H1 (cell line): ENCODE measurements around the gene ABCG5. TPM values are rescaled to one million over a fixed set of nuclear protein-coding genes. Genes with fewer than 3 reads are reported as not detected.

Experiments
- CTCF ChIA-PET: fragments of 300-600 bp; sonication (Branson Sonifier 250); formaldehyde crosslinking; loops from one replicate; lab custom pipeline; 2021; ENCODE audit not compliant: partially characterized antibody; lab: Charles Lee
- POLR2A ChIA-PET: fragments of 300-600 bp; sonication (Branson Sonifier 250); formaldehyde crosslinking; loops from one replicate; lab custom pipeline; 2021; ENCODE audit warnings: inconsistent platforms; ENCODE audit not compliant: partially characterized antibody; lab: Charles Lee
- DNase-seq, 2 experiments: peaks; one replicate each; pipeline versions ENCODE4 v3.0.0 to v3.0.0-alpha.2; 2010 to 2022; ENCODE audit warnings: low spot score in 2 of 2, low read depth in 1 of 2, mixed read lengths in 1 of 2
- FAIRE-seq: peaks from 2 replicates; lab custom pipeline; 2011; peaks lifted over from hg19 to GRCh38; lab: Jason Lieb, UNC
- H2AFZ ChIP-seq: 2 replicates; pipeline ENCODE4 v1.8.1; 2012; ENCODE audit warnings: low read length, inconsistent platforms
- H2AK5ac ChIP-seq: 2 replicates; pipeline ENCODE4 v1.6.1; 2013; ENCODE audit warnings: low read depth, low read length
- H2BK120ac ChIP-seq: replicated peaks from 2 replicates; pipeline ENCODE3; 2013; ENCODE audit warnings: low read depth, low read length, inconsistent platforms
- H2BK12ac ChIP-seq: 2 replicates; pipeline ENCODE4 v1.6.1; 2013; ENCODE audit warnings: low read depth, low read length
- H2BK15ac ChIP-seq: 2 replicates; pipeline ENCODE4 v1.6.1; 2013; ENCODE audit warnings: low read length
- H2BK20ac ChIP-seq: 2 replicates; pipeline ENCODE4 v1.6.1; 2013; ENCODE audit warnings: low read length
- H2BK5ac ChIP-seq: 2 replicates; pipeline ENCODE4 v1.6.1; 2013; ENCODE audit warnings: low read depth, low read length
- H3K14ac ChIP-seq: 2 replicates; pipeline ENCODE4 v1.6.1; 2013; ENCODE audit warnings: inconsistent platforms; ENCODE audit not compliant: insufficient read length
- H3K18ac ChIP-seq: 2 replicates; pipeline ENCODE4 v1.6.1; 2013; ENCODE audit warnings: low read length; ENCODE audit errors: extremely low read depth
- H3K23ac ChIP-seq: 2 replicates; pipeline ENCODE4 v1.6.1; 2013; ENCODE audit warnings: inconsistent platforms; ENCODE audit not compliant: insufficient read length
- H3K23me2 ChIP-seq: 2 replicates; pipeline ENCODE4 v1.6.1; 2013; ENCODE audit warnings: low read depth, low read length
- H3K27ac ChIP-seq: 2 replicates; pipeline ENCODE4 v1.6.1; 2011; ENCODE audit warnings: low read depth, low read length, inconsistent platforms
- H3K27me3 ChIP-seq, 4 experiments: replicated peaks in 1 of 4; 1 replicate in 1 of 4; 2 replicates in 3 of 4; pipeline versions ENCODE4 v1.6.1 to v1.8.1; 2011 to 2013; ENCODE audit warnings: low read length in 3 of 4, mild to moderate bottlenecking in 3 of 4, inconsistent platforms in 2 of 4, mixed read lengths in 2 of 4, moderate library complexity in 1 of 4; ENCODE audit not compliant: control insufficient read depth in 3 of 4, insufficient read depth in 3 of 4; ENCODE audit errors: extremely low read depth in 1 of 4
- H3K36me3 ChIP-seq, 4 experiments: 2 replicates each; pipeline versions ENCODE4 v1.6.1 to v1.8.1; 2011 to 2013; ENCODE audit warnings: mild to moderate bottlenecking in 4 of 4, low read length in 3 of 4, moderate library complexity in 2 of 4, control low read depth in 1 of 4, inconsistent platforms in 1 of 4; ENCODE audit not compliant: insufficient read depth in 4 of 4, control insufficient read depth in 2 of 4
- H3K4ac ChIP-seq: replicated peaks from 2 replicates; pipeline ENCODE3; 2013; ENCODE audit warnings: low read length, low read depth, mixed read lengths, inconsistent platforms; ENCODE audit not compliant: insufficient read length
- H3K4me1 ChIP-seq, 4 experiments: replicated peaks in 1 of 4; 1 replicate in 1 of 4; 2 replicates in 3 of 4; pipeline versions ENCODE4 v1.6.1 to v1.8.1; 2011 to 2013; ENCODE audit warnings: low read length in 3 of 4, inconsistent platforms in 2 of 4, mixed read lengths in 1 of 4; ENCODE audit not compliant: insufficient read depth in 4 of 4, control insufficient read depth in 3 of 4
- H3K4me2 ChIP-seq, 2 experiments: 2 replicates each; pipeline versions ENCODE4 v1.6.1 to v1.8.1; 2011 to 2013; ENCODE audit warnings: low read depth in 2 of 2, low read length in 2 of 2, control low read depth in 1 of 2, inconsistent platforms in 1 of 2, mild to moderate bottlenecking in 1 of 2; ENCODE audit not compliant: insufficient read depth in 1 of 2
- H3K4me3 ChIP-seq, 4 experiments: fragments of 200-600, 300-600 bp in 1 of 4; sonication (generic), shearing (Covaris generic), sonication (Bioruptor Twin) in 1 of 4; 2 replicates each; pipeline versions ENCODE4 v1.5.1 to v1.8.1; 2011 to 2016; ENCODE audit warnings: low read length in 4 of 4, low read depth in 3 of 4, control low read depth in 2 of 4, inconsistent platforms in 2 of 4, mild to moderate bottlenecking in 2 of 4, mixed read lengths in 1 of 4, moderate library complexity in 1 of 4; ENCODE audit not compliant: insufficient read depth in 2 of 4; ENCODE audit errors: extremely low read depth in 1 of 4
- H3K56ac ChIP-seq: replicated peaks from 2 replicates; pipeline ENCODE3; 2013; ENCODE audit warnings: low read depth, mild to moderate bottlenecking, mixed read lengths, low read length, inconsistent platforms; ENCODE audit not compliant: insufficient read length
- H3K79me1 ChIP-seq: 2 replicates; pipeline ENCODE4 v1.6.1; 2013; ENCODE audit warnings: low read depth, low read length, control low read depth
- H3K79me2 ChIP-seq, 2 experiments: 2 replicates each; pipeline versions ENCODE4 v1.6.1 to v1.8.1; 2012 to 2013; ENCODE audit warnings: low read length in 2 of 2, mild to moderate bottlenecking in 2 of 2, inconsistent platforms in 1 of 2; ENCODE audit not compliant: insufficient read depth in 2 of 2, control insufficient read depth in 1 of 2
- H3K9ac ChIP-seq, 4 experiments: replicated peaks in 1 of 4; 1 replicate in 1 of 4; 2 replicates in 3 of 4; pipeline versions ENCODE4 v1.6.1 to v1.8.1; 2011 to 2013; ENCODE audit warnings: low read depth in 3 of 4, low read length in 3 of 4, control low read depth in 2 of 4, mild to moderate bottlenecking in 2 of 4, moderate library complexity in 2 of 4, inconsistent platforms in 1 of 4; ENCODE audit errors: extremely low read depth in 1 of 4
- H3K9me3 ChIP-seq, 2 experiments: 2 replicates each; pipeline versions ENCODE4 v1.6.1 to v1.8.1; 2012 to 2013; ENCODE audit warnings: mild to moderate bottlenecking in 2 of 2, moderate library complexity in 2 of 2, control low read depth in 1 of 2, inconsistent platforms in 1 of 2, low read depth in 1 of 2, low read length in 1 of 2, mixed read lengths in 1 of 2; ENCODE audit not compliant: insufficient read depth in 2 of 2
- H4K20me1 ChIP-seq, 2 experiments: replicated peaks in 1 of 2; 2 replicates each; pipeline versions ENCODE3 to v1.8.1; 2011 to 2013; ENCODE audit warnings: inconsistent platforms in 2 of 2, low read length in 2 of 2, mild to moderate bottlenecking in 1 of 2; ENCODE audit not compliant: insufficient read depth in 2 of 2, control insufficient read depth in 1 of 2
- H4K5ac ChIP-seq: 2 replicates; pipeline ENCODE4 v1.6.1; 2013; ENCODE audit warnings: low read length, low read depth, mixed read lengths, inconsistent platforms; ENCODE audit not compliant: insufficient read length
- H4K8ac ChIP-seq: 2 replicates; pipeline ENCODE4 v1.8.0; 2013; ENCODE audit warnings: mild to moderate bottlenecking, moderate library complexity, low read length, inconsistent platforms; ENCODE audit not compliant: insufficient read depth; ENCODE audit errors: extremely low read depth
- H4K91ac ChIP-seq: replicated peaks from 2 replicates; pipeline ENCODE3; 2013; ENCODE audit warnings: low read length, mixed read lengths, inconsistent platforms; ENCODE audit not compliant: insufficient read length
- CHD2 ChIP-seq: IDR thresholded peaks from 2 replicates; pipeline ENCODE4 v1.6.1; 2012; ENCODE audit warnings: low read length, improper control_type of control experiment
- EP300 ChIP-seq, 2 experiments: IDR thresholded peaks; 1 replicate in 1 of 2; 2 replicates in 1 of 2; pipeline ENCODE4 v1.6.1; 2011 to 2012; ENCODE audit warnings: low read depth in 2 of 2, low read length in 2 of 2, mild to moderate bottlenecking in 2 of 2, borderline replicate concordance in 1 of 2, inconsistent platforms in 1 of 2, moderate library complexity in 1 of 2
- HDAC2 ChIP-seq, 2 experiments: fragments of 300-600 bp in 1 of 2; sonication (generic) in 1 of 2; IDR thresholded peaks; 2 replicates each; pipeline ENCODE4 v1.6.1; 2011 to 2012; ENCODE audit warnings: low read depth in 2 of 2, low read length in 2 of 2, mild to moderate bottlenecking in 2 of 2, moderate library complexity in 2 of 2, borderline replicate concordance in 1 of 2, inconsistent platforms in 1 of 2
- PHF8 ChIP-seq: fragments of 200-600 bp; sonication (generic); conservative IDR thresholded peaks from 2 replicates; pipeline ENCODE4 v1.7.1; 2012; ENCODE audit warnings: low read depth, mild to moderate bottlenecking, inconsistent platforms, low read length, moderate library complexity
- POU5F1 ChIP-seq: IDR thresholded peaks from 2 replicates; pipeline ENCODE4 v1.6.1; 2011; ENCODE audit warnings: low read depth, mild to moderate bottlenecking, low read length, moderate library complexity
- SAP30 ChIP-seq: fragments of 300-600 bp; sonication (generic); IDR thresholded peaks from 2 replicates; pipeline ENCODE4 v1.7.1; 2012; ENCODE audit warnings: low read length, moderate library complexity, mild to moderate bottlenecking, inconsistent platforms; ENCODE audit not compliant: insufficient read depth, insufficient replicate concordance
- TBP ChIP-seq: IDR thresholded peaks from 2 replicates; pipeline ENCODE4 v1.6.1; 2011; ENCODE audit warnings: low read depth, low read length, improper control_type of control experiment
- ZNF274 ChIP-seq: IDR thresholded peaks from 2 replicates; pipeline ENCODE4 v1.7.0; 2012; ENCODE audit warnings: low read length, borderline replicate concordance; ENCODE audit errors: extremely low read depth
- WGBS, 2 experiments: shearing (Covaris generic) in 1 of 2; methylation state at CpG; one replicate each; pipeline versions ENCODE4 v1.1.6 to v1.1.7; 2013 to 2015; ENCODE audit warnings: low lambda C conversion rate in 2 of 2, mixed read lengths in 2 of 2, inconsistent platforms in 1 of 2, low coverage in 1 of 2, missing lambda C conversion rate in 1 of 2; ENCODE audit not compliant: insufficient replicate concordance in 2 of 2, insufficient coverage in 1 of 2, insufficient read length in 1 of 2; ENCODE audit errors: extremely low coverage in 1 of 2, missing lambda C conversion rate in 1 of 2; 5-methylcytosine and 5-hydroxymethylcytosine counted together
- polyA plus RNA-seq, 7 experiments: library from polyadenylated mRNA; depleted of rRNA in 3 of 7; stranded (reverse) in 5 of 7; unstranded in 2 of 7; fragments of >200 nt in 5 of 7; fragments of 200-250 nt in 2 of 7; gene quantifications; 1 replicate in 5 of 7; 2 replicates in 1 of 7; 4 replicates in 1 of 7; pipeline versions ENCODE4 v1.2.1 to v1.2.3, GENCODE V29; 2011 to 2013; ENCODE audit warnings: missing spikeins in 2 of 7, mixed read lengths in 2 of 7
- total RNA-seq: library from RNA; stranded (reverse); fragmentation: NEBNext Ultra II Directional; extraction: Animal tissue kit (Norgen Biotek cat#: 25700); gene quantifications from 2 replicates; pipeline ENCODE4 v1.2.1, GENCODE V29; 2021

The ABCG5 gene
- total and polyA plus RNA-seq, 2 of the 8 experiments (the other 6 are each of a cell fraction or from before 2014, with no cell fraction given) = not detected

DNA sequence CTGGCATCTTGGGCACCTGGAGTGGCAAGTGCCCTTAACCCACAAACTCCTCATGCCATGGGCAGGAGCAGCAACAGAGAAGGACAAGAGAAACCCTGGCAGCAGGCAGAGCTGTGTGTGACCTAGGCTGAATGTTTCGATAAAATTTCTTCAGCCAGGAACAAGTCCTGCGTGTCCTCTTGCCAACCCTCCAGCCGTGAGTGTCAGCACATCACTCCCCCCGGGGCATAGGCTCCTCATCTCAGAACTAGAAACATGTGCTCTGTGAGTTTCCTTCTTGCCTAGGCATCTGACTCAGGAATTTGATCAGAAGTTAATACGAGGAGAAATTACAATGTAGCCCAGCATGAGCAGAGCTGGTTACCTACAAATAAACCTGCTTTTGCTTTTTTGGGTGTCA is 2.3 kb upstream of the ABCG5 start:
- Histone ChIP-seq H3K79me1 (no peaks in the 10 kb centered on the region), H4K5ac (no peak overlapping the region), H4K91ac (no peak overlapping the region), H4K20me1 (no peaks in the 10 kb centered on the region), H3K4ac (no peak overlapping the region), H2BK15ac (no peak overlapping the region), H4K8ac (no peak overlapping the region), H3K56ac (no peak overlapping the region), H3K27ac (no peak overlapping the region), H3K79me2 (no peaks in the 10 kb centered on the region), H3K4me2 (no peak overlapping the region), H2BK5ac (no peak overlapping the region), H3K9ac (no peak overlapping the region), H2BK120ac (no peak overlapping the region), H3K14ac (no peak overlapping the region), H3K36me3 (no peaks in the 10 kb centered on the region), H3K18ac (no peak overlapping the region), H3K27me3 (no peaks in the 10 kb centered on the region), H3K4me1 (peaks cover 0 to 6% (median 2%) of the 10 kb centered on the region in 4 experiments; a peak in 3 of 7 replicates), H3K23ac (no peak overlapping the region), H3K23me2 (no peaks in the 10 kb centered on the region), H2AK5ac (no peak overlapping the region), H2BK12ac (no peak overlapping the region), H2BK20ac (no peak overlapping the region), H3K9me3 (no peaks in the 10 kb centered on the region), H3K4me3 (no peak overlapping the region), H2AFZ (no peak overlapping the region)
- DNase-seq = peak in 1 of 2 experiments; percentile 37
- 93% methylated on average over 5 of the region's 5 CpGs; no CpG with 5 or more reads in 1 of the 2 experiments for WGBS, 2 experiments
- ChIA-PET CTCF (interaction anchor here (1.3 to 2.3 kb wide), 3 partner anchors 11 to 236 kb away, joined by 4 to 9 read pairs (median 8); no protein-coding TSS in a partner anchor), POLR2A (interaction anchor here (0.6 kb wide), 1 partner anchor 342 kb away, joined by 3 read pairs; no protein-coding TSS in a partner anchor)
- no peak for FAIRE-seq
- TF ChIP-seq SAP30 (no peak), HDAC2 (IDR thresholded peaks at IDR 0.05; ENCODE audit: borderline replicate concordance in 1 of 2, low read depth in 2 of 2, low read length in 2 of 2) (no peak), POU5F1 (no peak), TBP (no peak), CHD2 (no peak), EP300 (IDR thresholded peaks at IDR 0.05; ENCODE audit: borderline replicate concordance in 1 of 2, low read depth in 2 of 2, low read length in 2 of 2) (no peak), ZNF274 (no peak), PHF8 (no peak)
